Left lung (tissue), 10 donors: ENCODE measurements around the gene VTA1. TPM values are rescaled to one million over a fixed set of nuclear protein-coding genes. Genes with fewer than 3 reads are reported as not detected.

Experiments
- ATAC-seq: fragments of 200-7000 bp; cut with Tn5 transposase; one replicate; pipeline ENCODE4 v1.9.1; 2020; ENCODE audit warnings: moderate library complexity
- DNase-seq, 4 donors: peaks; one replicate each; pipeline ENCODE4 v3.0.0-alpha.2; 2013 to 2020
- H3K27ac ChIP-seq, 2 donors: fragments of 200-600 bp; sonication (generic) in 1 of 2; one replicate each; pipeline versions ENCODE4 v1.5.0 to v1.8.0; 2020 to 2021
- H3K27me3 ChIP-seq, 2 donors: fragments of 200-600 bp; sonication (generic) in 1 of 2; one replicate each; pipeline versions ENCODE4 v1.5.0 to v1.8.0; 2020 to 2021
- H3K36me3 ChIP-seq, 2 donors: fragments of 200-600 bp; sonication (generic) in 1 of 2; one replicate each; pipeline versions ENCODE4 v1.5.0 to v1.8.0; 2020 to 2021
- H3K4me1 ChIP-seq, 2 donors: fragments of 200-600 bp; one replicate each; pipeline ENCODE4 v1.8.0; 2021
- H3K4me3 ChIP-seq, 2 donors: fragments of 200-600 bp; sonication (generic) in 1 of 2; one replicate each; pipeline versions ENCODE4 v1.5.0 to v1.8.0; 2020 to 2021; ENCODE audit warnings: mild to moderate bottlenecking in 1 of 2
- H3K9me3 ChIP-seq, 2 donors: fragments of 200-600 bp; sonication (generic) in 1 of 2; one replicate each; pipeline versions ENCODE4 v1.5.0 to v1.8.0; 2020 to 2021
- CTCF ChIP-seq, 2 donors: fragments of 200-600 bp; sonication (generic) in 1 of 2; IDR thresholded peaks; one replicate each; pipeline versions ENCODE4 v1.5.0 to v1.8.0; 2021; ENCODE audit warnings: antibody characterized with exemption in 2 of 2
- intact Hi-C, 2 donors: fragments of 100-400 bp; cut with DNase I; formaldehyde crosslinking; loops; one replicate each; pipeline versions ENCODE4 v1.11.2 to v1.14.2; 2022
- polyA plus RNA-seq, 6 donors: library from polyadenylated mRNA; unstranded; fragments of 120-200 nt; gene quantifications; one replicate each; pipeline ENCODE4 v1.2.1, GENCODE V29; 2013; ENCODE audit not compliant: insufficient read length in 6 of 6
- total RNA-seq, 2 donors: library from RNA; stranded (reverse); fragmentation: NEBNext Ultra II Directional; extraction: Animal tissue kit (Norgen Biotek cat#: 25700); gene quantifications; one replicate each; pipeline ENCODE4 v1.2.1, GENCODE V29; 2021
- donor health status: DM: no; HTN: yes; CAD: no.
- donor health status: DM: no; HTN: no; CAD: no.

Gene VTA1
- total and polyA plus RNA-seq, 8 donors, result 33.2 to 73.5 (median 66.5) TPM

GRCh38 chr6:142235791-142236190 lies 88.7 kb downstream of the VTA1 start:
- ATAC-seq (no peak), DNase-seq (no peak)
- no peaks in the 10 kb centered on the region for H3K9me3 ChIP-seq
- no peaks in the 10 kb centered on the region for H3K36me3 ChIP-seq
- H3K27me3 ChIP-seq, result no peaks in the 10 kb centered on the region
- H3K4me1 ChIP-seq, result no peaks in the 10 kb centered on the region
- H3K27ac ChIP-seq, result no peak overlapping the region
- intact Hi-C loops, result no loop called here
- no peak for TF ChIP-seq CTCF (IDR thresholded peaks at IDR 0.05)
- no peak overlapping the region for H3K4me3 ChIP-seq

- H3K36me3 ChIP-seq, result no peaks in the 10 kb centered on the region
- no peak overlapping the region for H3K27ac ChIP-seq
- no peak for DNase-seq
- H3K4me1 ChIP-seq, result no peaks in the 10 kb centered on the region
- ATAC-seq, result no peak
- intact Hi-C loops, result no loop called here
- H3K27me3 ChIP-seq, result no peaks in the 10 kb centered on the region
- TF ChIP-seq CTCF (IDR thresholded peaks at IDR 0.05), result no peak
- H3K4me3 ChIP-seq, result no peak overlapping the region
- no peaks in the 10 kb centered on the region for H3K9me3 ChIP-seq
Measured at GRCh38 chr6:142236691-142237090, 89.6 kb downstream of the VTA1 start.

DNA sequence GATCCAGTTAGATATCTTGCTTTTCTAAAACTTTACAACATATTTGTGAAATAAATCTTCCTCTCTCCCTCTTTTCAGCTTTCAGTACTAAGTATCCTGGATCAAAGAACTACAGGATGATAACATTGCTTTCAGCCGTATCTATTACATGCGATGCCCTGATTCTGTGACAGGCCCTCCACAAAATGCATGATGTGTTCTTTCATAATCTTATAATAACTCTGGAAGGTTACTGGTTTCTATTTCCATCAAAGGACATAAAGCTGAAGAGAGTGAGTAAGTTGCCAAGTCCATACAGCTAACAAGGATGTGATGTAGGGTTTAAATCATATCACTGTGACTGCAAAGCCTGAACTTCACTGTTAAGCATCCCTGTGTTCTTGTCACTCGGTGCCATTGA lies 91.8 kb downstream of the VTA1 start:
- Histone ChIP-seq H3K4me1 (no peaks in the 10 kb centered on the region), H3K27me3 (no peaks in the 10 kb centered on the region), H3K4me3 (no peak overlapping the region), H3K36me3 (no peaks in the 10 kb centered on the region), H3K9me3 (no peaks in the 10 kb centered on the region), H3K27ac (no peak overlapping the region)
- DNase-seq (no peak), ATAC-seq (no peak)
- no peak for TF ChIP-seq CTCF (IDR thresholded peaks at IDR 0.05)
- intact Hi-C loops, result no loop called here

DNA sequence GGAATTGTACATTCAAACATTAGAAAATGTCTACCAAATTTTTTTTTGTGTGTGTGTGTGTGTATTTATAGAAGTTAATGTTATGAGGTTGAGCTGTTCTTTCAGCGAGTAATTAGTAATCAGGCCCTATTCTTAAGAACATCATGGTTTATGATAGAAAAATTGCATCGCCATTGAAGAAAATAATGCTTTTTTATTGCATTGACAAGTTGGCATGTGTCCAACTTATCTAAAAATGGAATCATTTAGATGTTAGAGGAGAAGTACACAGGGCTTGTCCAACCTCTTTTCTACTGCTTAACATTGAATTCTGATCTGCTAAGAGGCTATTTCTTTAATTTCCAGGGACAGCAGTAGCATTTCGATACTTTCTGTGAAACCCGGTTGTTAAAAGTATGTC lies 93.1 kb downstream of the VTA1 start:
- ATAC-seq (no peak), DNase-seq (no peak)
- intact Hi-C loops, result no loop called here
- no peak for TF ChIP-seq CTCF (IDR thresholded peaks at IDR 0.05)
- no peaks in the 10 kb centered on the region for H3K9me3 ChIP-seq
- H3K4me1 ChIP-seq, result no peaks in the 10 kb centered on the region
- no peaks in the 10 kb centered on the region for H3K36me3 ChIP-seq
- no peaks in the 10 kb centered on the region for H3K27me3 ChIP-seq
- no peak overlapping the region for H3K4me3 ChIP-seq
- H3K27ac ChIP-seq, result no peak overlapping the region

DNA sequence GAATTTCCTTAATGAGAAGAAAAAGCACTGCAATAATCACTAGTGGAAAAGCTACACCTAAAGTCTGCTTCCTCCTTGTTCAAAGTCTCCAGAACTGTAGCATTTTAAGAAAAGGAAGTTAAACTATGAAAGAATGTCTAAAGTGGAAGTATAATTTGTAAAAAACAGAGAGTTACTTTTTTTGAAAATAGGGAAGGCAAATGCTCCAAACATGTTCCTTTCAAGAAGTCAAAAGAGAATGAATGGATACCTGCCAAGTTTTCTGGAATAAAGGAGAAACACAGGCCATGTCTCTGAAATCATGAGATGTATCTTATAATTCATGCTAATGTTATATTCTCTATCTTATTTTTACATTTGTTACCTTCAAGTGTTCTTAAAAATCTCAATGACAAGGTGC lies 94.0 kb downstream of the VTA1 start:
- no peak for DNase-seq
- intact Hi-C loops, result no loop called here
- Histone ChIP-seq H3K27me3 (no peaks in the 10 kb centered on the region), H3K4me1 (no peaks in the 10 kb centered on the region), H3K36me3 (no peaks in the 10 kb centered on the region), H3K9me3 (no peaks in the 10 kb centered on the region), H3K27ac (no peak overlapping the region), H3K4me3 (no peak overlapping the region)
- TF ChIP-seq CTCF (IDR thresholded peaks at IDR 0.05), result no peak
- ATAC-seq, result no peak
